Urothelium cell line (cell line): ENCODE results near the gene NBEA.

Source experiments
- DNase-seq: peaks from one replicate; pipeline ENCODE4 v3.0.0; 2011; ENCODE audit warnings: low spot score, mixed read lengths
- FAIRE-seq: peaks from 2 replicates; lab custom pipeline; 2011; peaks lifted over from hg19 to GRCh38; lab: Jason Lieb, UNC

Gene NBEA

DNA sequence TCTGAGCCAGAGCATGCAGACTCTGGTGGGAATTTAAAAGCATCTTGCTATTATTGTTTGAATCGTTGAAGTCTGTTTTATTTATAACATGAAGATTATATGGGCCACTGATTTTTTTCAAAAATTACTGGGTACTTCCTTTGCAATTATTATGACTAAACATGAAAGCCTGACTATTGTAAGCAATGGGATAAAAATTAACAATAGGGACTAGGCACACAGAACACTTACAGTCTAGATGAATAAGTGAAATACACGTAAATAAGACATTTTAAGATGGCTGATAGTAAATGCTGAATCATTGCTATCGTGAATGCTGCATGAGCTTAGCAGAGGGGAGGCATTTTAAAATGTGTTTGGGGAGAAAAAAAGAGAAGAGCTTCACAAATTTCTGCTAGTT is 615.4 kb downstream of the NBEA start:
- FAIRE-seq (no peak), DNase-seq (no peak)

DNA sequence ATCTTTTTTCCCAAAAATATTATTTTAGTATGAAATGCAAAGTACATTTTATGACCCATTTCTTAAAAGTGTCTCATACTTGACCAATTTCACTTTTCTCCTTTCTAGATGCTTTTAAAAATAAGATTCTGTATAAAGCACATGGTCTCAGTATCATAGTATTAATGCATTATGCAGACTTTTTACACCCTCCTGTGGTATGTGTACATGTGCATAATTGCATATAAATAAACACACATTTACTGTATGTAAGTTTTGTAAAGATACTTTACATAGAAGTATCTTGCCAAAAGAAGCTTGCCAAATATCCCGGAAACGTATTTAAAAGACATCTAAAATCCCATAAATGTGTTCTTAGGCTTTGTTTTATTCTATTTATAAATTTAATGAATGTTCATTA is 619.5 kb downstream of the NBEA start:
- no peak for FAIRE-seq
- no peak for DNase-seq

- FAIRE-seq = no peak
- DNase-seq = no peak
Observed at GRCh38 chr13:35565273-35565672, 623.2 kb downstream of the NBEA start.

DNA sequence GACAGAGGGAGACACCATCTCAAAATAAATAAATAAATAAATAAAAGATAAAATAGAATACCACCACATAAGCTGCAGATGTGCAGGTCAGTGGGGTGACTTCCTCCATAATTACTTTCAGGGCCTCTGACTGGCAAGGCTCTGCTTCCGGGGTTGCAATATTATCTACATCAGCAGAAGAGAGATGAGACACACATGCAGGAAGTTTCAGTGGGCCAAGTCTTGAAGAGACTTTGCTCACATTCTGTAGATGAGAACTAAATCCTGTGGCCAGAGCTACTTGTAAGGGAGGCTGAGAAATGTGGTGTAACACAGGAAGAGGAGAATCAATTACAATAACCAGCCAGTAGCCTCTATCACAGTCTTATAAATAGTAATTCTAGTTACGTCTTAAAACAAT is 624.3 kb downstream of the NBEA start:
- no peak for FAIRE-seq
- DNase-seq = no peak

- DNase-seq (no peak), FAIRE-seq (no peak)
Observed at GRCh38 chr13:35567406-35567980, 625.4 kb downstream of the NBEA start.

GRCh38 chr13:35573639-35574038 is 631.6 kb downstream of the NBEA start:
- DNase-seq = no peak
- no peak for FAIRE-seq

DNA sequence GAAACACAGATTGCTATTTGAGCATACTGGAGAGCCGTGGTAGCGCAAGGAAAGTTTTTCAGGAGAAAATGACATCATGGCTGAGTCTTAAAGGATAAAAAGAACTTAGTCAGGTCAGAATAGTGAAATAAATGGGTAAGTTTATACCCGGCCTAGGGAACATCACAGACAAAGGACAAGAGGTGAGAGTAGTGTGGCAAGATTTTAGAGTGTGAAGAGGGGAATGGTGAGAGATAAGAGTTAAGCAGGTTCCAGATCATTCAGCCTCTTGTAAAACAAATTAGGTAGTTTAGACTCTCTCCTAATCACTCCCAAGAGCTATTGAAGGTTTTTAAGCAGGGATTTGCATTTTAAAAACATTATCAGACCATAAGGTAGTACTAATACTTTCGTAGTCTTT is 650.4 kb downstream of the NBEA start:
- FAIRE-seq (no peak), DNase-seq (no peak)

DNA sequence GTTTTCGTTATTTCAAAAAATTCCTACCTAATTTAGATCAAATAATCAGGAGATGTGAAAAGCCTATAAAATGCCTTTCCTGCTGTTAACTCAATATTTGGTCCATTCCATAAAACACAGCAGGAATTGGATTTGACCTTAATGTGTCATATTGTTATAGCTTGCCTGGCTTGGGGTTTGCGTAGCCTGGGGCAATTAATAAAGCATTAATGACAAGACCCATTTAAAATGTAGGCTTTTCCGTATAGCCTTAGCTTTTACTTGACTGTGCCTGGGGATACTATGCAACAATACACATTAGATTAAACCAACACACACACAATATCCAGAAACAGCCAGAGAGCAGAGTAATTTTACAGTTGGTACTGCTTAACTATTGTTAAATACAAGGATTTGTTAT is 651.6 kb downstream of the NBEA start:
- FAIRE-seq = no peak
- DNase-seq = no peak

DNA sequence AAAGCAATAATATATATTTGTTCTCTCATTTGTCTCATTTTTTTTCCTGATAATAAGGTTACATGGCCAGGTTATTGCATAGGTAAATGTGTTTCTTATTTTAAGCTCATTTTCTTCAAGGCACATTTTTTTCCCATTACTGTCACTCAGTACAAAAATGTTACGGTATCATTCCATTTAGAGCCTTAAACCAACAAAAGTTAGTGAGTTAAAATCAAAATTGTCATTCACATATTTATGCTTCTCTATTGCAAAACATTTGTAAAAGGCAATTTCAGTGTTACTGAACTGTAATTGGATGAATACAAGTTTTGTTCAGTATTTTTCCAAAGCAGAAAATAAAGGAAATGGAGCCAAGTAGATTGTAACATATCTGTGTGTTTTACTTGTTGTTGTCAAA is 652.0 kb downstream of the NBEA start:
- DNase-seq = no peak
- FAIRE-seq = no peak

DNA sequence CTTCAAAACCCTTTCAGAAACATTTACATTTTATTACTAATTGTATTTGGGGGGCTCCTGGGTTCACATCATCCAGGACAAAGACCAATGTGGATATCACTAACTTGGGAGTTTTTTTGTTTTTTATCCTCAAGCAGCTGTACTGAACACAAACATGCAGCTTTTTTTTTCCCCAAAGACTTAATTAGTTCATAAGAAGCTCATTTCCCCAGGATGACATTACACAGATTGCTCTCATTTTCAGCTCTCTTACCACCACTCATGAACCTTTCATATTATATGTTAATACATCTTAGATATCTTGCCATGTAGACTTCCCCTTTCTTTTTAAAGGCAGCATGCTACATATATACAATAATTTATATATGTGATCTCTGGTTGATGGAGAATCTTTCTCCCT is 653.1 kb downstream of the NBEA start:
- no peak for DNase-seq
- FAIRE-seq = no peak

- no peak for FAIRE-seq
- no peak for DNase-seq
Observed at GRCh38 chr13:35596321-35597030, 654.4 kb downstream of the NBEA start.

DNA sequence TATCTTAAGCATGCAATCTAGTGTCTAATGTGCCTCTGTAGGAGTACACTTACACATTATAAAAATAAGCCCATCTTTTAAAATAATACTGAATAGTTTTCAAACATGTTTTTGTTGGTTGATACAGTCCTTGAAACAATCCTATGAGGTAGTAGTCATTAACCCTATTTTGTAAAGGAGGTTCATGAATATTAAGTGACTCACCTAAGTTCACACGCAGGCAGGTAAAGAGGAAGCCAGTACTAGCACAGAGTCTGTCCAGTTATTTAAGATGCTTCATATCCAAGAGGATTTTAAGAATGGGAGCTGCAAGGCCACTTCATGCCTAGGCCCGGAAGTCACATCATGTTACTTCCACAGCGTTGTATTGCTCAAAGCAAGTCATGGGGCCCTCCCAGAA is 655.4 kb downstream of the NBEA start:
- no peak for DNase-seq
- no peak for FAIRE-seq

DNA sequence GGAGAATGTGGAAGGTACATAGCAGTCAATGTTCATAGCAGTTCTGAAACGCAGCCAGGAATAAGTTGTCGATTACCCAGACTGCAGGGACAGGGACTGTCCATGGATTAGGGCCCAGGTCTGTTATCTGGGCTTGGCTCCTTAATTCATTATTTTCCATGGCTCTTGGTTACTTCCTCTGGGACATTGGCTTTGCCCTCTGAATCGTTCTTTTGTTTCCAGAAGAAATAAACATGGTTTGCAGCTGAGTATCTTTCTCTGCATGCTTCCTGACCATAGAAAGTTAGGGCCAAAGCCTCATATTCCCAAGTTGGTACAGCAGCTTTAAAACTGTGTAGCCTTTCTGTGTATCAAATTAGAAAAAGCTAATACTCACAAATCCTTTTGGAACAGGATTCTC is 656.2 kb downstream of the NBEA start:
- no peak for FAIRE-seq

GRCh38 chr13:35598790-35599369 is 656.8 kb downstream of the NBEA start:
- no peak for FAIRE-seq
- DNase-seq = no peak

More for the DNA sequence above, 656.2 kb downstream of the NBEA start:
- no peak for DNase-seq

DNA sequence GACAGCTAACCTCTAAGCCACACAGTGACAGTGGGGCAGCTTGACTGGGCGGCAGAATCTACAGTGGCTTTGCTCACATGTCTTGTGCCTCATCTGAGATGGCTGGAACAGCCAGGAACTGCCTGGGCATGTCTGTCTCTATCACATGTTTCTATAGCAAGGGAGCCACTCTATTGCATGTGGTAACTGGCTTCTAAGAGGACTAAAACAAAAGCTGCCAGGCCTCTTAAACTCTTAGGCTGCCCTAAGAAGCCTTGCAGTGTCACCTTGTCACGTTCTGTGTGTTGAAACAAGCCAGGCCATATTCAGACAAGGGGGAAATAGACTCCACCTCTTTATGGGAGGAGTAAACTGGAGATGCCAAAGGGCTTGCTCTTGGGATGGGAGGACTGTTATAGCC is 657.3 kb downstream of the NBEA start:
- FAIRE-seq (no peak), DNase-seq (no peak)

- no peak for DNase-seq
Observed at GRCh38 chr13:35600137-35600536, 658.1 kb downstream of the NBEA start.

GRCh38 chr13:35603593-35604285 is 661.7 kb downstream of the NBEA start:
- FAIRE-seq (no peak), DNase-seq (no peak)

More at GRCh38 chr13:35600137-35600536, 658.1 kb downstream of the NBEA start:
- FAIRE-seq = no peak

GRCh38 chr13:35614666-35615065 is 672.6 kb downstream of the NBEA start:
- FAIRE-seq = no peak
- no peak for DNase-seq

- no peak for FAIRE-seq
- no peak for DNase-seq
Observed at GRCh38 chr13:35617420-35617819, 675.4 kb downstream of the NBEA start.

- FAIRE-seq (no peak), DNase-seq (no peak)
Observed at GRCh38 chr13:35618565-35619083, 676.6 kb downstream of the NBEA start.

DNA sequence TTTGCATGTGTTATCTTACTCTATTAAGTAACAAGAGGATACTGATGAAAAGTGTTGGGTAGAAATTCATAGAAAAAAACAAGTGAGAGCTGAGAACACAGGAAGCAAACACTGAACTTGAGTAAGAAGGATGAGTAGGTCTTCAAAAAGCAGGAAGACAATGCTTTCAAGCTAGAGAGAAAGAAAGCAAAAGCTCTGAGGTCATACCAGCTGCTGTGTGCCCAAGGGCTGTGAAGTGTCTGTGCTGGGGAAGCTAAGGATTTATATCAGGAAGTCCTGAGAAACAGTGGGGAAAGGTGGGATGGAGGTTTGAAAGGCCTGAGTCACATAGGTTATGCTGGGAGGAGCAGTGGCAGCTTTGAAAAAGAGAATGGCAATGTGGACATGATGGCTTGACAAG is 679.9 kb downstream of the NBEA start:
- no peak for DNase-seq
- FAIRE-seq = no peak

DNA sequence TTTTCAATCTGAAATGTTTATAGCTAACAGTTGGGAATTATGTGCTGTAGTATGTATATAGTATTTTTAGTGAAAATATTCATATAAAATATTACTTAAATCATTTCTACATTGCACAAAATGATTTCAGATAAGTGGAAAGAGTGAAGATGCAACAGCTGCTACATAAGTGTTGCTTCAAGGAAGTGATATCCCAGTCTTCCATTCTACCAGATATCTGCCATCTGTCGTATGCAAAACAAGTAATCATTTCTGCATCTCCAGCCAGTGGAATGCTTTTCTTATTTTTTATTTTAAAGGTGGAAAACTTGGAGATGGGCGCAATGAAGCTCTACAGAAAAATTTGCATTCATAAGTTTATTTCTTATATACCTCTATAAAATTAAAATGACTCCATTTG is 687.0 kb downstream of the NBEA start:
- no peak for FAIRE-seq
- DNase-seq = no peak
